Amygdala (tissue), 56 donors: ENCODE results near the gene CECR2.
"Not testable (repeated sequence)": the region's sequence is repeated elsewhere in the genome, so short reads cannot be mapped to it uniquely, and the experiment has no call there.

Source experiments
- DNase-seq, 56 donors: peaks; one replicate each; lab custom pipeline; 2025; lab: John Stamatoyannopoulos, UW

The CECR2 gene

GRCh38 chr22:17562906-17563870 lies 193.9 kb downstream of the CECR2 start, which contains the start of gene SLC25A18:
Gene SLC25A18, plus strand, starts transcription at chr22:17563498. Its CDS starts 16,447 bp downstream, at chr22:17579945.
- DNase-seq: peak in 40 of 56 donors; percentile 21 to 80 (median 50)

- peak in 21 of 56 donors; percentile 14 to 71 (median 40) for DNase-seq
Measured at GRCh38 chr22:17563936-17564391, 194.7 kb downstream of the CECR2 start.

- DNase-seq: not testable (repeated sequence)
Measured at GRCh38 chr22:17566016-17566687, 196.9 kb downstream of the CECR2 start.

GRCh38 chr22:17566776-17567175 lies 197.5 kb downstream of the CECR2 start:
- no peak for DNase-seq

GRCh38 chr22:17569971-17570511 lies 200.8 kb downstream of the CECR2 start:
- DNase-seq: peak in 26 of 56 donors; percentile 11 to 72 (median 40)

- peak in 53 of 56 donors; percentile 19 to 90 (median 75) for DNase-seq
Measured at GRCh38 chr22:17570851-17571631, 201.8 kb downstream of the CECR2 start.

GRCh38 chr22:17575151-17575550 lies 205.9 kb downstream of the CECR2 start:
- no peak for DNase-seq

- peak in 10 of 56 donors; percentile 17 to 62 (median 46) for DNase-seq
Measured at GRCh38 chr22:17575681-17576080, 206.4 kb downstream of the CECR2 start.

GRCh38 chr22:17576470-17576869 lies 207.2 kb downstream of the CECR2 start:
- peak in 7 of 56 donors; percentile 17 to 46 (median 27) for DNase-seq

- peak in 46 of 56 donors; percentile 14 to 86 (median 54) for DNase-seq
Measured at GRCh38 chr22:17578136-17578754, 209.0 kb downstream of the CECR2 start.

- DNase-seq: peak in 2 of 56 donors; percentile 15 to 22
Measured at GRCh38 chr22:17579535-17579981, 210.3 kb downstream of the CECR2 start.

- DNase-seq: peak in 8 of 56 donors; percentile 21 to 51 (median 30)
Measured at GRCh38 chr22:17580441-17581031, 211.3 kb downstream of the CECR2 start.

GRCh38 chr22:17581056-17581455 lies 211.8 kb downstream of the CECR2 start:
- peak in 1 of 56 donors; percentile 44 for DNase-seq

- peak in 4 of 56 donors; percentile 20 to 29 (median 26) for DNase-seq
Measured at GRCh38 chr22:17581631-17582030, 212.4 kb downstream of the CECR2 start.

GRCh38 chr22:17583151-17583550 lies 213.9 kb downstream of the CECR2 start:
- no peak for DNase-seq

GRCh38 chr22:17586831-17587440 lies 217.7 kb downstream of the CECR2 start:
- no peak for DNase-seq

- no peak for DNase-seq
Measured at GRCh38 chr22:17587629-17588028, 218.4 kb downstream of the CECR2 start.

GRCh38 chr22:17588606-17589005 lies 219.3 kb downstream of the CECR2 start:
- DNase-seq: no peak
